ENCODE data around the gene MT2A. TPM values are rescaled to one million over a fixed set of nuclear protein-coding genes. Genes with fewer than 3 reads are reported as not detected.

The MT2A gene
- total RNA-seq, 6 experiments from 2014 or later = 946 to 4,033 (median 2,228) TPM

DNA sequence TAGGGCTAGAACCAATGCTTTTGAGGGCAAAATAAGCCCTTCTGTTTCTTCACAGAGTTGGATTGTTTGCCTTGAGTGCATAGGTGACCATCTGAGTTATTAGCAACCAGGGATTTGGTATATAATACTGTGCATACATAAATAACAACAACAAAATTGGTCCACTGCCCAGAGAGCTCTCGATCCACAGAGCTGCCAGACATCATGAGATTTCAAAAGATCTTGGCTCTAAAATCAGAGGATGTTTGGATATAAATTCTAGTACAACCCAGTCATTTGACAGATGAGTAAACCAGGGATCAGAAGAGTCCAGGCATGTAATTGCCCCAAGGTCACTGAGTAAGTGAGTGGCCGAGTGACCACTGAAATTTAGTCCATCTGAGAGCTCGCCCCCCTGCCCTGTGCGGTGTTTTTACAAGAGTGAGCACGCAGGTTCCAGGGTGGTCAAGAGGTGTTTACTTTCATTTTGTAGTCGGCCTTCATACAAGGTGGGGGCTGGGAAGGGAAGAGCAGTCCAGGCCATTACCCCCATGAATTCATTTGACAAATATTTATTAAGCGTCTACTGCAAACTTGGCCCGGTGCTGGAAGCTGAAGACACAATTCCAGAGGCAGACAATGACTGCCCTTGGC lies 1.8 kb upstream of the MT2A start:
- Histone ChIP-seq H3K9me3 (no peaks in the 10 kb centered on the region), H3K4me3 (peak overlapping the region in 2 of 3 donors; percentile 73 to 84), H3K27ac (peak overlapping the region; percentile 65 to 95 (median 84)), H3K27me3 (no peaks in the 10 kb centered on the region), H3K4me1 (peaks cover 0 to 24% (median 10%) of the 10 kb centered on the region in 4 donors), H3K36me3 (no peaks in the 10 kb centered on the region)
- TF ChIP-seq, protein P1, sequence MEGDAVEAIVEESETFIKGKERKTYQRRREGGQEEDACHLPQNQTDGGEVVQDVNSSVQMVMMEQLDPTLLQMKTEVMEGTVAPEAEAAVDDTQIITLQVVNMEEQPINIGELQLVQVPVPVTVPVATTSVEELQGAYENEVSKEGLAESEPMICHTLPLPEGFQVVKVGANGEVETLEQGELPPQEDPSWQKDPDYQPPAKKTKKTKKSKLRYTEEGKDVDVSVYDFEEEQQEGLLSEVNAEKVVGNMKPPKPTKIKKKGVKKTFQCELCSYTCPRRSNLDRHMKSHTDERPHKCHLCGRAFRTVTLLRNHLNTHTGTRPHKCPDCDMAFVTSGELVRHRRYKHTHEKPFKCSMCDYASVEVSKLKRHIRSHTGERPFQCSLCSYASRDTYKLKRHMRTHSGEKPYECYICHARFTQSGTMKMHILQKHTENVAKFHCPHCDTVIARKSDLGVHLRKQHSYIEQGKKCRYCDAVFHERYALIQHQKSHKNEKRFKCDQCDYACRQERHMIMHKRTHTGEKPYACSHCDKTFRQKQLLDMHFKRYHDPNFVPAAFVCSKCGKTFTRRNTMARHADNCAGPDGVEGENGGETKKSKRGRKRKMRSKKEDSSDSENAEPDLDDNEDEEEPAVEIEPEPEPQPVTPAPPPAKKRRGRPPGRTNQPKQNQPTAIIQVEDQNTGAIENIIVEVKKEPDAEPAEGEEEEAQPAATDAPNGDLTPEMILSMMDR (IDR thresholded peaks at IDR 0.05) = no peak
- no peak for TF ChIP-seq POLR2A (IDR thresholded peaks at IDR 0.05)
- DNase-seq = no peak
- intact Hi-C loops (cut with DNase I) = loop anchor here in 1 of 2 donors (10.0 kb wide), 1 partner anchor 88 kb away; no protein-coding TSS in a partner anchor
- ATAC-seq = peak in 3 of 4 donors; percentile 4 to 23 (median 6)
- WGBS (ENCODE audit: insufficient coverage, low coverage, low lambda C conversion rate, missing lambda C conversion rate) = 23% methylated on average over 8 of the region's 8 CpGs

DNA sequence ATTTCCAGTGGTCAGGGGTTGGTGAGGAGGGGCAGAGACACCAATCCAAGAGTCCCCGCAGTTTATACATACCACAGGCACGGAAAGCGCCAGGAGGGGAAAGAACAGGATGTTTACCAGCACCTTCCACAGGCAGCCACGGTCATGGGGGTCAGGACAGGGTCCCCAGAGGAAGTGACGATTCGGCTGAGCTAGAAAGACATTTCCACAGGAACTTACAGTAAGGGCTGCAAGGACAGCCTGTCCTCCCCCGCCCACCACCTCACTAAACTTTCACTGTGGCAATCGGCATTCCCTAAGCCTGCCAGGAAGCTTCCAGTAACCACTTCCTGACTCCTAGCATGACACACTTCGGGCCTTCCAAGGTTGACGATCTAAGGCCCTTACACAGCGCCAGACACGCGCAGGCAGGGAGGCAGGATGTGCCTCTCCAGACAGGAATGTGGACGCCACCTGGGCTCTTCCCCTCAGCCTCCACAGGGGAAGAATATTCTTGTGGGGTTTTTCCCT lies 1.2 kb upstream of the MT2A start:
- H3K9me3 ChIP-seq = no peaks in the 10 kb centered on the region
- no peaks in the 10 kb centered on the region for H3K36me3 ChIP-seq
- H3K27me3 ChIP-seq = no peaks in the 10 kb centered on the region
- WGBS (ENCODE audit: insufficient coverage, low coverage, low lambda C conversion rate, missing lambda C conversion rate) = 8% methylated on average over 8 of the region's 14 CpGs
- peak overlapping the region in 2 of 3 donors; percentile 73 to 84 for H3K4me3 ChIP-seq
- DNase-seq (peak; percentile 81 to 89 (median 82)), ATAC-seq (peak; percentile 9 to 44 (median 30))
- intact Hi-C loops (cut with DNase I) = loop anchor here in 1 of 2 donors (10.0 kb wide), 1 partner anchor 88 kb away; no protein-coding TSS in a partner anchor
- TF ChIP-seq, protein P1 (IDR thresholded peaks at IDR 0.05) = no peak
- TF ChIP-seq POLR2A (IDR thresholded peaks at IDR 0.05) = no peak
- H3K4me1 ChIP-seq = peaks cover 0 to 30% (median 13%) of the 10 kb centered on the region in 4 donors
- H3K27ac ChIP-seq = peak overlapping the region; percentile 65 to 95 (median 84)

DNA sequence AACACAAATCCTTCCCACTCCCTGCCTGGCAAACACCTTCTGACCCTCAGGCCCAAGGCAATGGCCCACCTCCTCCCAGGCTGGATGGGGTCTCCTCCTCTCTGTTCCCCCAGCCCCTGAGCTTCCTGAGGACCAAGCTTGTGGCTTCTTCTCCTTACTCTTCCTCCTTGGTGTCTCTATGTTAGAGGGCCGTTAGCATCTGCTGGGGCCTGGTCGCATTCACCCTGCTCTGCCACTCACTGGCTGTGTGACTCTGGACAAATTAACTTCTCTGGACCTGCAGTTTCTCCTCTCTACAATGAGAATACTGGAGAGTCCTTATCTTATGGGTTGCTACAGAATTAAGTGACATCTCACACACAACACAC lies 725 bp upstream of the MT2A start:
- no peaks in the 10 kb centered on the region for H3K27me3 ChIP-seq
- intact Hi-C loops (cut with DNase I) = loop anchor here in 1 of 2 donors (10.0 kb wide), 1 partner anchor 87 kb away; no protein-coding TSS in a partner anchor
- TF ChIP-seq, protein P1 (IDR thresholded peaks at IDR 0.05) = no peak
- TF ChIP-seq POLR2A (IDR thresholded peaks at IDR 0.05) = no peak
- H3K27ac ChIP-seq = peak overlapping the region; percentile 65 to 95 (median 84)
- no peaks in the 10 kb centered on the region for H3K36me3 ChIP-seq
- H3K4me3 ChIP-seq = peak overlapping the region; percentile 40 to 84 (median 73)
- no peaks in the 10 kb centered on the region for H3K9me3 ChIP-seq
- 6% methylated on average over 2 of the region's 2 CpGs for WGBS (ENCODE audit: insufficient coverage, low coverage, low lambda C conversion rate, missing lambda C conversion rate)
- peaks cover 0 to 35% (median 14%) of the 10 kb centered on the region in 4 donors for H3K4me1 ChIP-seq
- no peak for ATAC-seq
- DNase-seq = no peak

DNA sequence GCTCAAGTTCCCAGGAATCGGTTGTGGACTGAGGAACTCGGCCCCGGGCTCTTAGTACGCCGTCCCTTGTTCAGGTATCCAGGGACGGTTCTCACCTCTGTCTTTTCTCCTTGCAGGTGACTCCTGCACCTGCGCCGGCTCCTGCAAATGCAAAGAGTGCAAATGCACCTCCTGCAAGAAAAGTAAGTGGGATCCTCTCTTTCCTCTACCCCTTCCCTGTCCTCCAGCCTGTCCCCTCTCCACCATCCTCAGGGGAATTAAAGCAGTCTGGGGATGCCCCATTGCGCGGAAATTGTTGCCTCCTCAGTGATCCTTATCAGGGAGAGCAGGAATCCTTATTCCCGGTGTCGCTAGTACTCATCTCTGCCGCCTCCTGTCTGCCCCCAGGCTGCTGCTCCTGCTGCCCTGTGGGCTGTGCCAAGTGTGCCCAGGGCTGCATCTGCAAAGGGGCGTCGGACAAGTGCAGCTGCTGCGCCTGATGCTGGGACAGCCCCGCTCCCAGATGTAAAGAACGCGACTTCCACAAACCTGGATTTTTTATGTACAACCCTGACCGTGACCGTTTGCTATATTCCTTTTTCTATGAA lies 585 bp downstream of the MT2A start:
- peak overlapping the region; percentile 40 to 84 (median 73) for H3K4me3 ChIP-seq
- TF ChIP-seq POLR2A (IDR thresholded peaks at IDR 0.05) = no peak
- TF ChIP-seq, protein P1 (IDR thresholded peaks at IDR 0.05) = no peak
- intact Hi-C loops (cut with DNase I) = loop anchor here in 1 of 2 donors (10.0 kb wide), 1 partner anchor 86 kb away; no protein-coding TSS in a partner anchor
- ATAC-seq = peak in 1 of 4 donors; percentile 0
- H3K36me3 ChIP-seq = no peaks in the 10 kb centered on the region
- peak overlapping the region; percentile 65 to 95 (median 84) for H3K27ac ChIP-seq
- H3K9me3 ChIP-seq = no peaks in the 10 kb centered on the region
- WGBS (ENCODE audit: insufficient coverage, low coverage, low lambda C conversion rate, missing lambda C conversion rate) = 0% methylated on average over 21 of the region's 21 CpGs
- DNase-seq = peak in 1 of 3 donors; percentile 67
- H3K27me3 ChIP-seq = no peaks in the 10 kb centered on the region
- H3K4me1 ChIP-seq = peaks cover 0 to 35% (median 14%) of the 10 kb centered on the region in 4 donors
